Stimulated activated CD8-positive, alpha-beta memory T cell treated with anti-CD3 and anti-CD28 coated beads, Interleukin-12 subunit alpha, Interleukin-12 subunit beta, amount 100 ng/mL, for 24 hours (primary cell): ENCODE measurements around the gene TK2.
"Not testable (repeated sequence)": the region's sequence is repeated elsewhere in the genome, so short reads cannot be mapped to it uniquely, and the experiment has no call there.

Source experiments
- DNase-seq: peaks from one replicate; pipeline ENCODE4 v3.0.0-alpha.2; 2020; ENCODE audit errors: extremely low read depth

Gene TK2

DNA sequence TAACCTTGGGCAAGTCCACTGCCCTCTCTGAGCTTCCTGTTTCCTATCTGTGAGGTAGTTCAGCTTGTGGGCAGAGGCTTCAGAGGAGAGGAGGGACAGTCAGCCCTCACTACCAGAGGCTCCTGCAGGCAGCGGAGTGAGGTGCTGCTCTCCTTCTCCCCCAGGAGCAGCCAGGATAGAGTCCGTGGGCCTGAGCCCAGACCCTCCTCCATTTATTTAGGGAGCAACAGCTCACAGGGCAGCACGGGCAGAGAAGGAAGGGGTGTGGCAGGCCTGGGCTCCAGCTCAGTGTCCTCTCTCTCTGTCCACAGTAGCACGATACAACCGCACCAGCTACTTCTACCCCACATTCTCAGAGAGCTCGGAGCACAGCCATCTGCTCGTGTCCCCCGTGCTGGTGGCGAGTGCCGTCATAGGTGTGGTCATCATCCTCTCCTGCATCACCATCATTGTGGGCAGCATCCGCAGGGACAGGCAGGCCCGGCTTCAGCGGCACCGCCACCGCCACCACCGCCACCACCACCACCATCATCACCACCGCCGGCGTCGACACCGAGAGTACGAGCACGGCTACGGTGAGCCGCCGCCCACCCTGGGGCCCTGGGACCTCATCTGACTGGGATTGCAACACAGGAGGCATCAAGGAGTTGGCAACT lies 80.5 kb downstream of the TK2 start:
- no peak for DNase-seq

DNA sequence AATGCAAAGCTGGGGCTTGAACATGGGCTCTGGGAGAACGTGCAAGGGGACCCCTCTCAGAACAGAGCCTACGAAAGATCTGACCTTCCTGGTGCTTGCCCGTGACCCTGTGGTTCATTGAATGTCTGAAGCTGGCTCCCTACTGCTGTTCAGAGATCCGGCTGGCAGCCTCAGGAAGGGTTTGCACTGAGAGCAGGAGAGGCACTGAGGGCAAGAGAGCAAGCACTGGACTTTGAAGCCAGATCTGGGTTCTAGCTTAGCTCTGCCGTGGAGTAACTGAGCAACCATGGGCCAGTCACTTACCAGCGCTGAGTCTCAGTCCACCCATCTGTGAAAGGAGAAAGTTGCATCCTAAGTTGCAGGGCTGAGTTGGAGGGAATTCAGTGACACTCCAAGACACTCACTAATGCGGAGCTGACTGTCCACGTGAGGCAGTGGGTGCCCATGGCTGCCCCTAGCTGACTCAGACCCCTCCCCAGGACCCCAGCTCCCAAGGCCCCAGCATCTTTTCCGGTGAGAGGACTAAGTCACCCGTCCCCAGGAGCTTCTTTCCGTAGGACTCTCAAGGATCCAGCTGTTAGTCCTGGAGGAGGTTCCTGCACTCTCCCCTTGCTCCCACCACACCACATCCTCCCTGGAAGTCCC lies 81.5 kb downstream of the TK2 start:
- DNase-seq: no peak

DNA sequence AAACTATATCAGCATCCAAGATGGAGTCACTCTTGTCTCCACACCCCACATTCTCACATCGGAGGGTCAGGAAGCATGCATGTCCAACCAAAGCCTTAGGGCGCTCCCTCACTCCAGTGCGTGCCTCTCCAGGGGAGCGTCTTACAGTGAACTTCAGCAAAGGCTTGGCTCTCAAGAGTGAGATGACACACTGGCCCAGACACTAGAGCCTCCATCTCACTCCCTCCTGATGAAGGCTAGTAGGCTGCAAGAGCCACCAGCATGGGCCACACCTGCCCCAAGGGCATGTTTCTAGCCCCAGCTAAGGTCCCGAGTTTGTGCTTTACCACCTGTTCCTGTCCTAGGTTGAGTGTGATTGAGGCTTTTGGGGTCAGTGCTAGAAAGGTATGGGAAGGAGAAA lies 82.3 kb downstream of the TK2 start:
- DNase-seq: no peak

DNA sequence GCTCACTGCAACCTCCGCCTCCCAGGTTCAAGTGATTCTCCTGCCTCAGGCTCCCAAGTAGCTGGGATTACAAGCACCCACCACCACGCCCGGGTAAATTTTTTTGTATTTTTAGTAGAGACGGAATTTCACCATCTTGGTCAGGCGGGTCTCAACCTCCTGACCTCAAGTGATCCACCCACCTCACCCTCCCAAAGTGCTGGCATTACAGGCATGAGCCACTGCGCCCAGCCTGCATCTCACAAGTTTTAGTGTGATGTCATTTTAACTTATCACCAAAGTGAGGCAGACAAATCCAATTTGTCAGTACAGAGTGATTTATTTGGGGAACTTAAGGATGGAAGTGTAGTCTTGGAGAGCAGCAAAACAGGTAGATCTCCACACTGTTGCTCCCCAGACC lies 83.3 kb downstream of the TK2 start:
- DNase-seq: not testable (repeated sequence)

DNA sequence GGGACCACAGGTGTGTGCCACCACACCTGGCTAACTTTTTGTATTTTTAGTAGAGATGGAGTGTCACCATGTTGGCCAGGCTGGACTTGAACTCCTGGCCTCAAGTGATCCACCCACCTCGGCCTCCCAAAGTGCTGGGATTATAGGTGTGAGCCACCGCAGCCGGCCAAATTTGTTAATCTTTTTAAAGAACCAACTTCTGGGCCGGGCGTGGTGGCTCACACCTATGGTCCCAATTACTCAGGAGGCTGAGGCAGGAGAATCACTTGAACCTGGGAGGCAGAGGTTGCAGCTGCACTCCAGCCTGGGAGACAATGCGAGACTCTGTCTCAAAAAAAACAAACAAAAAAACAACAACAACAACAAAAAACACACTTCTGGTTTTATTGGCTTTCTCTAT lies 84.0 kb downstream of the TK2 start:
- not testable (repeated sequence) for DNase-seq

DNA sequence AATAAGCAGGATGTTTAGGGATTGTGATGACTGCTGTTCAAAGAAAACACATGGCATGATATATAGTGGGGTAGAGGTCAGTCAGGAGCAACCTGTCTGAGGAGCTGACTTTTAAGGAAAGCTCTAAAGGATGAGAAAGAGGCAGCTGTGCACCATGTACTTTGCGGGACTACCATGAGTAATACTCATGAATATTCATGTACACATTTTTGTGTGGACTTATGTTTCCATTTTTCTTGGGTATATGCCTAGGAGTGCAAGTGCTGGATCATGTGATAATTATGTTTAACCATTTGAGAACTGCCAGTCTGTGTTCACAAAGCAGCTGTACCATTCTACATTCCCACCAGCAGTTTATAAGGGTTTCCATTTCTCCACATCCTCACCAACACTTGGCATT lies 87.0 kb downstream of the TK2 start:
- DNase-seq: no peak

DNA sequence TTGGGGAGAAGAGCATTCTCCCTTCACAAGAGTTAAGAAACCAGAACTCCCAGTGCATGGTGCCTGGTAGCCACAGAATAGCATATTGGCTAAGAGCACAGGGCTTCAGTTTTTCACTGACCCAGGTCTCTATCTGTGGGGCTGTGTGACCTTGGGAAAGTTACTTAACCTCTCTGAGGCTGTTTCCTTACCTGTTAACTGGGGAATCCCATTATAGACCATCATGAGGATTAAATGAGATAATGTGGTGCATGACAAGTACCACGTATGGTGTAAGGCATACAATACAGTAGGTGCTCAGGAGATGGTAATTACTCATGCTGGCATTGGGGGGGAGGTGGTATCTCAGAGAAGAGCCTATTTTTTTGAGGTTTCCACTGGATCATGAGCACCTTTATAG lies 89.2 kb downstream of the TK2 start:
- no peak for DNase-seq

DNA sequence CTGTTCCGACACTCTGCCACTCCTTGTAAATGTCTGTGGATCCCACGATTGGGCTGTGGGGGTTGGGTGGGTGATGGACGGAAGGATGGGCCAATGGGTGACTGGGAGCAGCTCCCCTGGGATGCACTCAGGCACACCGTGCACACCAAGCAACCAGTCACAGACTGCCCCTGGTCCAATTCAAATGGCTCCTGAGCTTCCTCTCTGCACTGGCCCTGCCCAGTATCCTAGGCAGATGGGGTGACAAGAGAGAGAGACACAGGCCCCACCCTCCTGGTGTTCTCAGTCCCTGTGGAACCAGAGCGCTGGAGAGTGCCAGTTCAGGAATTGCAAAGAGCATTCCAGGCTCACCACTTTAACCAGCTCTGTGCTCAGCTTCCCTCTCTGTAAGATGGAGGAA lies 90.0 kb downstream of the TK2 start:
- no peak for DNase-seq

DNA sequence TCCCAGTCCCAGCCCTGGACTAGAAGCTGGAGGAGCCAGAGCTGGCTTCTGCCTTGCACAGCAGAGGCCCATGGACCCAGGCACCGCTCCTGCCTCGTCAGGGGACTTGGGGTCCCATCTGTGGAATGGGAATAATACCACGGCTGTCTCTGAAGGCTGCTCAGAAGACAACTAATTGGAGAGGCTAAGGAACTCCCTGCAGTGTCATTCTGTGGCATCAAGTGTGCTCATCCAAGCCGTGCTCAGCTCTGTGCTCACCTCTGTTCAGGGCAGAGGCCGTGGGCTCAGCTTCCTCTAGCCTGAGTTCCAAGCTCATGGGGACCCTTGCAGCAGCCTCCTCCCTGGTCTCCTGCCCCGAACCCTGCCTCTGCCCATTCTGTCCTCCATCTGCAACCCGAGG lies 91.1 kb downstream of the TK2 start:
- DNase-seq: no peak

DNA sequence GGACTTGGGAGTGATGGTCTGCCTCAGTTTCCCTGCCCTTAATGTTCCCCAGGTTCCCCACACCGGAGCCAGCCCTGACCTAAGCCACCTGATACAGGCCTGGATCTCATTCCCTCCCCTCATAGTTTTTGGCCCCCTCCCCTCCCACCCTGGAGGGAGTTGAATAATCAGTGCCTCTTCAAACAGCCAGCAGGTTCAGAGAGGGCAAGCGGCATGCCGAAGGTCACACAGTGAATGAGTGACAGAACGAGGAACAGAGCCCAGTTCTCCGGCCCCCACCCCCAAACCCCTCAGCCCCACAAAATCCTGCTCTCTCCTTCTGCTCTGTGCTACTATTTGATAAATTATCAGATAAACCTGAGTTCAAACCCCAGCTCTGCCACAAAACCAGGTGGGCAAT lies 91.6 kb downstream of the TK2 start:
- DNase-seq: no peak
